Activated CD4-positive, CD25-positive, alpha-beta regulatory T cell (primary cell): Measurements from ENCODE around the gene MYL9.

Source experiments
- DNase-seq, 4 experiments: peaks; one replicate each; lab custom pipeline; 2025; lab: John Stamatoyannopoulos, UW

MYL9 gene

GRCh38 chr20:36526521-36527011 is 14.8 kb upstream of the MYL9 start:
- DNase-seq: no peak

- DNase-seq: no peak
Measured at GRCh38 chr20:36527331-36528125, 13.8 kb upstream of the MYL9 start.

GRCh38 chr20:36528176-36528874 is 13.0 kb upstream of the MYL9 start:
- no peak for DNase-seq

GRCh38 chr20:36528875-36529417 is 12.4 kb upstream of the MYL9 start:
- no peak for DNase-seq

GRCh38 chr20:36532388-36532787 is 8.9 kb upstream of the MYL9 start:
- DNase-seq: no peak

- no peak for DNase-seq
Measured at GRCh38 chr20:36532822-36533221, 8.5 kb upstream of the MYL9 start.

- DNase-seq: no peak
Measured at GRCh38 chr20:36538026-36538722, 3.1 kb upstream of the MYL9 start.

GRCh38 chr20:36540551-36541211 is 638 bp upstream of the MYL9 start:
- no peak for DNase-seq

- DNase-seq: no peak
Measured at GRCh38 chr20:36541768-36542488, 609 bp downstream of the MYL9 start.

GRCh38 chr20:36542516-36543183 is 1.3 kb downstream of the MYL9 start:
- no peak for DNase-seq

GRCh38 chr20:36543184-36544133 is 2.1 kb downstream of the MYL9 start:
- DNase-seq: no peak

GRCh38 chr20:36544134-36545018 is 3.1 kb downstream of the MYL9 start:
- no peak for DNase-seq

GRCh38 chr20:36546111-36546736 is 4.9 kb downstream of the MYL9 start:
- no peak for DNase-seq

GRCh38 chr20:36547186-36548005 is 6.1 kb downstream of the MYL9 start:
- DNase-seq: no peak

GRCh38 chr20:36548006-36548315 is 6.6 kb downstream of the MYL9 start:
- no peak for DNase-seq

GRCh38 chr20:36548704-36549627 is 7.6 kb downstream of the MYL9 start:
- no peak for DNase-seq
